NCI-H510A treated with DMSO at 0.1 percent for 48 hours (cell line): ENCODE measurements around the gene CABYR.

Experiments
- DNase-seq: peaks from one replicate; lab custom pipeline; 2025; lab: John Stamatoyannopoulos, UW

The CABYR gene

DNA sequence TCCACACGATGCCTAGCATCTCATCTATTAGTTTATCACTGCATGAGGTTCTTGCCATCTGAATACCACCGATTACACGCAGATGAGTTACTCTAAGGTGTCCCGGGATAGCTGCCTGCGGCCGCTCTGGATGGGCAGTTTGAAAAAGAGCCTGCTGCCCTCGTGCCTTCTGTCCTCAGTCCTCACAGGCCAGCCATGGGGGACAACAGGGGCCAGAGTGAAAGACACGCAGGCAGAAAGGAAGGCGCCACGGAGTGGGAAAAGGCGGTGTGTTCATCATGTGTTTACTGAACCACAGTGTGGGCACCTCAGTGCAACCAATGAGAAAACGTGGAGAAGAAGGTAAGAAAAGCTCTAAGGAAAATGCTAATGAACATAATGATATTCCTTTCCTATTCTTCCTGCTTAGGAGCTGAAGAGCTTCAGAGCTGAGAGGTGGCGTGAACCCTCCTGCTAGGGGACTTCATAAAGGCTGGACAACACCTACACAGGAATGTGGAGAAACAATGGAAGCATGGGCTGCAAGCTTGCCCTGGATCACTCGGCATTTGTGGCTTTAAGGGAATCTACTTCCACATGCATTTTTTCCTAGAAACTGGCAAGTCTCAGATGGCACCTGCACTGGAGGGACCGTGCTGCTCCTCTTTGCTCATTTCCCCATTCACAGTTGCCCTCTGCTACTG is 50.9 kb downstream of the CABYR start:
- no peak for DNase-seq

DNA sequence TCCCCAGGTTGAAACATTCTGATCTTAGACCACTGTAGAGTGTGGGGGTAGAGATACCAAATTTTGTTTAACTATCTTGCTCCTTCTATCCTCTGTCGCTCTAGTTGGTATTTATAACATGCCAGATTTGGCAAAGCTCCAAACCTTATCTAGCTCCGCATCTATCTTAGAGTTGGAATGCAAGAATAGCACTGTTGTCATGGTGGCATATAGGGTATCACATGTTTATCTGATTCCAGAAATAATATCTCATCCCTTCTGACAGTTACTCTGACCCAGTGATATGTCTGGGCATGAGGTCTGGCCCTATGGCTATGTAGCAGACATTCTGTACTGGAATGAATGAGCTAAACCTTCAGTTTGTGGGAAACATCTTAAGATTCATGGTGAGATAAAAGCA is 51.7 kb downstream of the CABYR start:
- DNase-seq, result no peak

DNA sequence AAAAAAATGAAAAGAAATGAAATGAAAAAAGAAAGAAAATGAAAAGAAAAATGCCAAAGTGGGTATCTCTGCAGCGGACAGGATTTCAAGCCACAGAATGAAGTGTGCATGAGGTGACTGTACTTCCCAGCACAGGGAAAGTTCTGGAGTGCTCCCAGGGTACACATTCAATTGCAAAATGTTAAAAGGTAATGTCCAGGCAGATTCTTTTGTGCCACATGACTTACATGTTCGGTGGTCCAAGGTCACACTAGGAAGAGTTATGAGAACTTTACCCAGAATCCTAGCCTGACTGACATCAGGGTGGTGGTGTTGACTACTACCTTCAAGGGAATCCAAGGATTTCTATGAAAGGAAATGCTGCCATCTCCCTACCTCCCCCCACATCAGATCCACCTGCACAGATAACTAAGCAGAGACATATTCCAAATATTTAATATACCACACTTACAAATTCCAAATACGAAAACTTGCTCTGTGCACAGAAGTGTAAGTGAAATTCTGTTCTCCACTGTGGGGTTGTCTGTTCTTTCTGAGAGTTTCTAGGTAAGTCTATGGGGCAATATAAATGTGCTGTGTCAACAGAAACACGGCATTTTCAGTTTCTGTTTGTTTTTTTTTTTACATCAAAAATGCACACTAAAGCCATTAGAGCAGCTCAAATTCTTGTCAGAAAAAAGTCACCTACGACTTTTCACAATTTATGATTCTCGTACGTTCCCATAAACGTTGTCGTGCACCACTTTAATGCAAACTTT is 56.6 kb downstream of the CABYR start:
- DNase-seq, result no peak

DNA sequence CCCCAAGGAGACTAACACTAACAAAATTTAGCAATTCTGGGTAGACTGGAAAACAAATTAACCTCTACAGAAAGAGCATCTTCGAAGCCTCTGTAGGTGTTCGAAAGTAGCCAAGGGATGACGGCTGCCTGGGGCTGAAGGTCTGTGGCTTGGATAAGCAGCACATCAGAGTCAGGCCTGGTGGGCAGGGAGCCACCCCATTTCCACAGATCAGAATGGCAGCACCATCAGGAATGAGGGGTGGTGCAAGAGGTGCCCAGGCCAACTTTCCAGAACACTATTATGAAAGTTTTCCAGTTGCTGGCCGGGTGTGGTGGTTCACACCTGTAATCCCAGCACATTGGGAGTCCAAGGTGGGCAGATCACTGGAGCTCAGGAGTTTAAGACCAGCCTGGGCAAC is 57.9 kb downstream of the CABYR start:
- DNase-seq, result no peak

DNA sequence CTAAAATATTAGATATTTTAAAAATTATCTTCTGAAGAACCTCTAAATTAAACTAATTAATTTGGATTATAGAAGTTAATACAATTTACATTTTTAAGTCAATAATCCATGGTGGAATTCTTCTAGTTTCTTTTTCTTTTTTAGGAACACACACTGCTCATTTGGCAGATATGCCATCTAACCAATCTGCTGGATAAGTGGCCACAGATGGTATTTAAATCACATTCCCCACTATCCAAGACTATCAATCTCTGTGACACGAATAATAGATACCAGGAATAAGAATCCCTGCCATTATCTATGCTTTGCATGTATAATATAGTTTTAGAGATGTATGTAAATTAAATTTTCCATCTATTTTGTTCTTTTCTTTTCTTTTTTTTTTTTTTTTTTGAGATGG is 58.5 kb downstream of the CABYR start:
- no peak for DNase-seq

DNA sequence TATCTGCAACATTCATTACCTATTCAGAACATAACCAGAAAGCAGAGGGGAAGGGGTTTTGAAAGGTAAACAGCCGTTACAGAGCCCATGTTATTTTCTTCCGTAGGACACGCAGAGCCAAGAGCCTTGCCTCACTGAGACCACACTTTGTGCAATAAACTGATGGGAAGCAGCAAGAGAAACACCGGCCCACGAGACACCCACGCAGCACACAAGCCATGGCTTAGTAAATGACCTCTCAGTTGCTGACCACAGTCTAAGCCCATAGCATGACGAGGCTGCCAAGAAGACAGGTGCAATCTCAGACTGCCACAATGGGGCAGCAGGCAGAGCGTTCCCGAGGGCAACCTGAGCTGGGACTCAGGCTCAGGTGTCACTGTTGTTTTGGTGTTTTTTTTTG is 59.6 kb downstream of the CABYR start:
- no peak for DNase-seq

DNA sequence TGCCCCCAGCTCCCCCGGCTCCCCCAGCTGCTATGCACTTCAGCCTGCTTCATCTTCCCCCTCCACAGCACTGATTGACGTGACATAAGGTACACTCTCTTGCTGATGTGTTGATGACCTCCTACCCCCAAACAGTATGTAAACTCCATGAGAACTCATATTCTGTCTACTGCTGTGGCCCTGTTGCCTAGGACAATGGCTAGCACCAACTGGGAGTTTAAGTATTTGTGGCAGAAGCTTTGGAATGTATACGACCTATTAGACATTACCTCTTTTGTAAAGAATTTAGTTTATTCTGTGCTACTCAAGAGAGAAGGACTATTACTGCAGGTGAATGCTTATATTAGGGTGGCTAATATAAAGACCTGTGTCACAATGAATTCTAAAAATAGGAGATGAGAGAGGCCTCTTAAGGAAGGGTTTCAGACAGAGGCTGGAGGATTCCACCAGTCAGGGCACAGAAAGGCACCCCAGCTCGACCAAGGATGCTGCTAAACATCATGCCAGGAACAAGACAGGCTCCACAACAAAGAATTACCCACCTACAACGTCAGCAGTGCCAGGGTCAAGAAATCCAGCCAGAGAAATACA is 60.6 kb downstream of the CABYR start:
- DNase-seq, result no peak

DNA sequence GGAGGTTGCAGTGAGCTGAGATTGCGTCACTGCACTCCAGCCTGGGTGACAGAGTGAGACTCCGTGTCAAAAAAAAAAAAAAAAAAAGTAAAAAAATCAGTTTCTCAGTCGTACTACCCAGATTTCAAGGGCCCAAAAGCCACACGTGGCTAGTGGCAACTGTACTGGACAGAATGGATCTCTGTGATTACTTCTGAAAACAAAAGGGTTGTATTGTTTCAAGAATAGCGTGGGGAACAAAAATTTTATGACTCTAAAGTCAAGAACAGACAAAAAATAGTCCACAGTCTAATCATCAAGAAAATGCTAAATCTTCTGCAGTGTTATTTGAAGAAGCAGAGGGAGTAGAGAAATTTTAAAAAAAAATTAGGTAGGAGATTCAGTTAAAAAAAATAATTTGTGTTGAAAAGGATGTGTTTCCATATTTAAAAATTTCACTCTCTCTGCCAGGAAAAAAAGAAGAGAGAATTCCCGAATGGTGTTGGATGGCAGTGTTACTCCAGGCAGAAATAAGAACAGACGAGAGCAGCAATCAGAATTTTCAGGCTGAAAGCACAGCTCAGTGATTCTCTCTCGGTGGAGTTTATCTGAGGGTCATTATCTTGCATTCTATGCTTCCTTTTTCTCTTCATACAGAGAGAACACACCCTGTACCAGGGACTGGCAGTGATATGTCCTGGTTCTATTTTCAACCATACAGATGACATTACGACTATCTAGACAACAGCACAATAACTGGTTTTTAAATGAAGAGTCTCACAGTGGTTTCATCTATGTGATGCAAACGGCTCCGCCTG is 61.8 kb downstream of the CABYR start:
- DNase-seq, result no peak

DNA sequence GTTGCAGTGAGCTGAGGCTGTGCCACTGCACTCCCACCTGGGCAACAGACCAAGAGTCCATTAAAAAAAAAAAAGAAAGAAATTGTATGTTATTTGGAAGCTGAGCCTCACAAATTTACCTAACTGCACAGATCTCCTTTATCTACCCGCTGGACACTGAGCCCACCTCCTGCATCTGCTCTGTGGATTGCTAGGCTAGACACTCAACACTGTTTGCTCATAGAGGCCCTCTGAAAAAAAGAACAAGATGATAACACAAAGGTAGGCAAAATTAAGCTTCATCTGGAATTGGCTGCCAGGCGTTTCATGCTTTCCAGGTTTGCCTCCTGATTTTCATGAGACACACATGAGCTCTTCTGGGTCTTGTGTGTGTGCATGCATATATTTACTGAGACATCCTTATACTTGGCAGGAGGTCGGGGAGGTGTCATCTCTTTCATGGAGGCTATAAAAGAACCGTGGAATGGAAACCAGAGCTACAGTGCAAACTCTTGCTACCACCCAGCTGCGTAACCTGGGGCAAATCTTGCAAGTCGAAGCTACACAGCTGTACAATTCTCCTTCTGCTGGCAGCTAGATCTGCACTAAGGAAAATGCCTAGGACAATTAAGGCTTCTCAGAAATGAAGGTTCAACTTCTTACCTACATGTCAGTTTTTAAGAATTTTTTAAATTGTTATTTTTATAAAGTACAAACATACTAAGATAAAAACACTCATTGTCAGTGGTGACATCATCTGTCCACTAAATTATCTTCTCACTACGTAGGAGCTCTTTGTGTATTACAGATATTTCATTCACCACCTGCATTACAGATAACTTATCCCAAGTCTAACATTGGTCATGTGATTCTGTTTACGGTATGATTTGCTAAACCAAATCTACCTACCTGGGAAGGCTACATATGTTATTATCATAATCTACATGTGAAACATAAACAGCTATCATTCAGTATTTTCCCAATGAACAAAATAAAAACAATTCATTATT is 63.1 kb downstream of the CABYR start:
- no peak for DNase-seq

DNA sequence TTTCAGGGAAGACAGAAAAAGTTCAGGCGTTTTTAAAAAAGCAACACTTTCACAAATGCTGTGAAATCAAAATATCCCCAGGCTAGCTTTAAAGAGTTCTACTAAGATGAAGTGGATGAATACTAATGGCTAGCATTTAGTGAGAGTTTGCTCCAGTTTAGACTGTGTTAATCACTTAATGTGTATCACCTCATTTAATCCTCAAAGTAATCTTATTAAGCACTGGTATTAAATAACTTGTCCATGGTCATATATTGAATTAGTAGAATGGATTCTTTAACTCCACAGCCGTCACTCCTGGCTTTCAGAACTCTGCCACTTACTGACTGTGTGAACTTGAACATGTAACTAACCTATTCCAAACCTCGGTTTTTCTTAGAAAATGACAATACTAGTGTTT is 66.0 kb downstream of the CABYR start:
- no peak for DNase-seq

DNA sequence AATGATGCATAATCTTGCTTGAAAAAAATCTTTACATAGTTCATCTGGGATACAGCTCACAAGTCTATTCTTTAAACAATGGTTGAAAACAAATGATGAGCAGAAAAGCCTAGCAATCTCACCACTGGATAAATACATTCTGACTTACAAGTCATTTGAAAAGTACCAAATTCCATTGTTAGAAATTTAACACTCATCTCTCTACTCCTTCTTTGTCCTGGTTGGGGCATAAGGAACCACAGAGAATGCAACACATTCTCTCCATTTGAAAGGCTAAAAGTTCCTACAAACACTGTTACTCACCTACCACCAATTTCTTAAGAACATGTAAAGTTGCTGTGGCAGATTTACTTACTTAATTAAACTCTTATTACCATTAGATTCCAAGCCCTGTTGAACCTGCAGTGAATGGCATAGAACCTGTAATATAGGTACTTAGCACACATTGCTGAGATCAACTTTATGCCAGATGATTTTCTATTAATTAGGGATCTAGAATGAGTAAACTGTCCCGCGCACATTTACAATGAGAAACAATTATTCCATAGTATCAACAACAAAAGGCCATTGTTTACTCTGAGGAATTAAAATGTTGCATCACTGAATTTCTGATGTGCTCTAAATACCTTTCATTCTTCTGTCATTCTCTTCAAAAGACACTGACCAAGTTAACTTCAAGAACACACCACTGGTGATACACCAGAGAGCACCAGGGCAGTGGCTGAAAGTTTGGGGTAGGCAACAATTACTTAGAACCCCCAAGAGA is 69.6 kb downstream of the CABYR start:
- no peak for DNase-seq

DNA sequence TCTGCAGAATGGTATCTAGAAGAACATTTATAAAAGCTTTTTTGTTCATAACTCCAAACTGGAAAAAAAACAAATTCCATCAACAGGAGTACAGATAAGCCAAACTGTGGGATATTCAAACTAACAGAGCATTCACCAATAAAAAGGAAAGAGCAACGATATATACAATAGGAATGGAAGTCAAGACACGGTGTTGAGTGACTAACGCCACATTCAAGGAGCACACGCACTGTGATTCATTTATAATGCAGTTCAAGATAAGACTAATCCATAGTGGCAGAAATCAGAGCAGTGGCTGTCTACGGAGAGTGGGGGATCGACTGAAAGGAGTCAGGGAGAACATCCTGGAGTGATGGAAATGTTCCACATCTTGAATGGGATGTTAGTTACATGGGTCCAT is 70.7 kb downstream of the CABYR start:
- DNase-seq, result no peak
